GM10266 (cell line): ENCODE results near the gene SELENOM.

Experiments used
- DNase-seq: peaks from one replicate; pipeline ENCODE4 v3.0.0; 2012; ENCODE audit errors: extremely low spot score
- TF ChIP-seq, protein P1 (sequence below): IDR thresholded peaks from 2 replicates; pipeline ENCODE4 v1.5.1; 2012; ENCODE audit warnings: mild to moderate bottlenecking, low read depth; ENCODE audit not compliant: control insufficient read depth, insufficient read depth; ENCODE audit errors: missing control alignments

The SELENOM gene

DNA sequence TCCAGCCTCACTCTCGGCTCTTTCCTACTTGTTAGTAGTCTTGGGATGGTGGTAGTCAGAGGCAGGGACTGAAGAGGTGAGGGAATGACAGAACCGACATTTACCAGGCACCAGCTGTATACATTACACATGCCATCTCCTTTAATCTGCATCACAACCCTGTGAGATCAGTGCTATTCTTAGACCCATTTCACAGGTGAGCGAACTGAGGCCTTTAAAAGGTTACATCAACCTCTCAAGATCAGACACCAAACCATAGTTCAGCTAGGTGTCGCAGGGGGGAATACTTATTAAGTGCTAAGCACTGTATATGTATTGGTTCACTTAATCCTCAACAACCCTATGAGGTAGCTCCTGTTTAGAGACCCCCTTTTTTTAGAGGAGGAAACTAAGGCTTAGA is 27.3 kb upstream of the SELENOM start:
- TF ChIP-seq, protein P1, sequence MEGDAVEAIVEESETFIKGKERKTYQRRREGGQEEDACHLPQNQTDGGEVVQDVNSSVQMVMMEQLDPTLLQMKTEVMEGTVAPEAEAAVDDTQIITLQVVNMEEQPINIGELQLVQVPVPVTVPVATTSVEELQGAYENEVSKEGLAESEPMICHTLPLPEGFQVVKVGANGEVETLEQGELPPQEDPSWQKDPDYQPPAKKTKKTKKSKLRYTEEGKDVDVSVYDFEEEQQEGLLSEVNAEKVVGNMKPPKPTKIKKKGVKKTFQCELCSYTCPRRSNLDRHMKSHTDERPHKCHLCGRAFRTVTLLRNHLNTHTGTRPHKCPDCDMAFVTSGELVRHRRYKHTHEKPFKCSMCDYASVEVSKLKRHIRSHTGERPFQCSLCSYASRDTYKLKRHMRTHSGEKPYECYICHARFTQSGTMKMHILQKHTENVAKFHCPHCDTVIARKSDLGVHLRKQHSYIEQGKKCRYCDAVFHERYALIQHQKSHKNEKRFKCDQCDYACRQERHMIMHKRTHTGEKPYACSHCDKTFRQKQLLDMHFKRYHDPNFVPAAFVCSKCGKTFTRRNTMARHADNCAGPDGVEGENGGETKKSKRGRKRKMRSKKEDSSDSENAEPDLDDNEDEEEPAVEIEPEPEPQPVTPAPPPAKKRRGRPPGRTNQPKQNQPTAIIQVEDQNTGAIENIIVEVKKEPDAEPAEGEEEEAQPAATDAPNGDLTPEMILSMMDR: no peak
- no peak for DNase-seq

DNA sequence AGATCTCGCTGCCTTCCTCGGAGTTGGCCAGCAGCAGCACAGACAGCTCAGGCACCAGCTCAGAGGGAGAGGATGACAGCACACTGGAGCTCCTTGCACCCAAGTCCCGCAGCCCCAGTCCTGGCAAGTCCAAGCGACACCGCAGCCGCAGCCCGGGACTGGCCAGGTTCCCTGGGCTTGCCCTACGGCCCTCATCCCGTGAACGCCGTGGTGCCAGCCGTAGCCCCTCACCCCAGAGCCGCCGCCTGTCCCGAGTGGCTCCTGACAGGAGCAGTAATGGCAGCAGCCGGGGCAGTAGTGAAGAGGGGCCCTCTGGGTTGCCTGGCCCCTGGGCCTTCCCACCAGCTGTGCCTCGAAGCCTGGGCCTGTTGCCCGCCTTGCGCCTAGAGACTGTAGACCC is 26.5 kb upstream of the SELENOM start:
- TF ChIP-seq, protein P1: no peak
- no peak for DNase-seq

DNA sequence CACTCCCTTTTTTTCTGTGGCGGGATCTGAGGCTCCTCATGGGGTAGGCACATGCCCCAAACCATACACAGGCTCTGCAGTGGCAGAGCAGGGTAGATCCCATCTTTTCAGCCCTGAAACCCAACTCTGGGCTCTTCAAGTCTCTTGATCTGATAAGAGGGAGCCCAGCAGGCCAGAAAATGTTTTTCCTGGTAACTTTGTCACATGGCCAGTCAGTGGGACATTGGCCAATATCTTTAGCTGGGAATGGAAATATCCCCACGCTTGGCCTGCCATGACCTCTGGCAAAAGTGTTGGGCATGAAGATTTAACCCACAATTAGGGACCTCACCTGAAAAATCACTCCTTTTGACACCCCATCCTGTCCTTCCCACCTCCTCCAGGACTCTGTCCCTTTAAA is 23.5 kb upstream of the SELENOM start:
- DNase-seq: no peak

DNA sequence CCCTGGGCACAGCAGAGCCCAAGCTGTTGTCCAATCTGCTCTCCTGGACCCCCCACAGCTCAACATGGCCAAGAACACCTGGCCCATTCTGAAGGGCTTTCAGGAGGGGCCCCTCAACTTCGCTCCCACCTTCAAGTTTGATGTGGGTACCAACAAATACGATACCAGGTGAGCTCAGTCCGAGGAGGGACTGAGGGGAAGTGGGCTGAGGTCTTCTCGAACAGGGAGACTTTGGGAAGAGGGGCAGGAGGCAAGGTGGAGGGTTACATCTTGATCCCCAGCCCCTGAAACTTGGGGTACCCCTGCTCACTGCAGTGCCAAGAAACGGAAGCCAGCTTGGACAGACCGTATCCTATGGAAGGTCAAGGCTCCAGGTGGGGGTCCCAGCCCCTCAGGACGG is 20.8 kb upstream of the SELENOM start:
- DNase-seq: no peak
- TF ChIP-seq, protein P1: no peak

More for the DNA sequence above, 23.5 kb upstream of the SELENOM start:
- TF ChIP-seq, protein P1: no peak

DNA sequence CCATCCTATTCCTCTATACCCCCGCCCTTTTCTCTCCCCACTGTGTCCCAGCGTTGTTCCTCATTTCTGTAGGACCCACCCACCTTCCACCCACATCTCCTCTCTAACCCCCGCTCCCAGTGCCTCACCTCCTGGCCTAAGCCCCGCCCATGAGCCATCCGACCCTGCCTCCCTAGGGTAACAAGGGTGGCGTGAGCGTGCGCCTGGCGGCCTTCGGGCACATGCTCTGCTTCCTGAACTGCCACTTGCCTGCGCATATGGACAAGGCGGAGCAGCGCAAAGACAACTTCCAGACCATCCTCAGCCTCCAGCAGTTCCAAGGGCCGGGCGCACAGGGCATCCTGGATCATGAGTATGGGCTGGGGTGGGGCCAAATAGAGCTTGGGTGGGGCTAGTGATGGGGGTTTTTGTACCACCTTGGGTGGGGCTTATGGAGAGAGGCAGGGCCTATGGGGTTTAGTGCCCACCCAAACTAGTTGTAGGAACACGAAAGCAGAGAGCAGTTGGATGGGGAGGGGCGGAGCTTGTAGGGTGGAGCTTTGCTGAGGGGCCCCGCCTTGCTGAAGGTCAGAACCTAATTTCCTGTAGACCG is 19.9 kb upstream of the SELENOM start:
- TF ChIP-seq, protein P1: no peak
- DNase-seq: no peak

DNA sequence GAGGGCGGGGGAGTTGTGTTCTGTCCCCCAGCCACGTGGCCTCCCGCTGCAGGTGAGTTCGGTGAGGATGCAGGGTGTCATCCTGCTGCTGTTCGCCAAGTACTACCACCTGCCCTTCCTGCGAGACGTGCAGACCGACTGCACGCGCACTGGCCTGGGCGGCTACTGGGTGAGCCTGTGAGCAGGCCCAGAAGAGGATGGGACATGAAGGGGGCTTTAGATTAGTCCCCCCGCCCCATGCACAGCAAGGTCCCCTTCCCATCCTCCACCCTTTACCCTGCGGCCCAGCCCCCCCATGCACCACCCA is 19.5 kb upstream of the SELENOM start:
- TF ChIP-seq, protein P1: no peak
- no peak for DNase-seq

DNA sequence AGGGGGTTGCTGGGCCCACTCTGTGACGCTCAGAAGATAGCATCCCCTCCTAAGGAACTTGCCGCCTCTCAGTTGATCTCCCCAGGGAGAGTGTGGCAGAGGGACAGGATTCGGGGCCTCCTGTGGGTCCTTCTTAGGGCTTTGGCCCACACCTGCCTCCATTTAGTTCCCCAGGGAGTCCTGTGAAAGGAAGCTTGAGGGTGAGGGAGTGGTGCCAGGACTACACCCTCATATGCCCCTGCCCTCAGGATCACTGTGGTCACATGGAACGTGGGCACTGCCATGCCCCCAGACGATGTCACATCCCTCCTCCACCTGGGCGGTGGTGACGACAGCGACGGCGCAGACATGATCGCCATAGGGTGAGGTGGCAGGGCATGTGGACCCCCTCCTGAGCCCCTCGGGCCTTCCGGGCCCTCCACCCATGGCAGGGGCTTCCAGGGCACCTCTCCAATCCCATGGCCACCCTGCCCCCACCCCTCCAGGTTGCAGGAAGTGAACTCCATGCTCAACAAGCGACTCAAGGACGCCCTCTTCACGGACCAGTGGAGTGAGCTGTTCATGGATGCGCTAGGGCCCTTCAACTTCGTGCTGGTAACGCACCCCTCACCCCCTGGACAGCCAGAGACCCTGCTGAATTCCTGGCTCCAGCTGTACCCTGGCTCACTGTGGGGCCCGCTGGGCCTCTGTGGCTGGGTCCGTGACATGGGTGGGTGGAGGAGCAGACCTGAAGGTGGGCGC is 18.9 kb upstream of the SELENOM start:
- DNase-seq: no peak
- TF ChIP-seq, protein P1: no peak
